Measurements from ENCODE around the gene PRKRA. TPM values are rescaled to one million over a fixed set of nuclear protein-coding genes. Genes with fewer than 3 reads are reported as not detected.
A peak's percentile ranks its signal among the peaks of the same experiment; 100 is the strongest.
"Not testable (repeated sequence)": the region's sequence is repeated elsewhere in the genome, so short reads cannot be mapped to it uniquely, and the experiment has no call there.

Gene PRKRA
- total RNA-seq, 1 donor from 2014 or later = 48.1 TPM

DNA sequence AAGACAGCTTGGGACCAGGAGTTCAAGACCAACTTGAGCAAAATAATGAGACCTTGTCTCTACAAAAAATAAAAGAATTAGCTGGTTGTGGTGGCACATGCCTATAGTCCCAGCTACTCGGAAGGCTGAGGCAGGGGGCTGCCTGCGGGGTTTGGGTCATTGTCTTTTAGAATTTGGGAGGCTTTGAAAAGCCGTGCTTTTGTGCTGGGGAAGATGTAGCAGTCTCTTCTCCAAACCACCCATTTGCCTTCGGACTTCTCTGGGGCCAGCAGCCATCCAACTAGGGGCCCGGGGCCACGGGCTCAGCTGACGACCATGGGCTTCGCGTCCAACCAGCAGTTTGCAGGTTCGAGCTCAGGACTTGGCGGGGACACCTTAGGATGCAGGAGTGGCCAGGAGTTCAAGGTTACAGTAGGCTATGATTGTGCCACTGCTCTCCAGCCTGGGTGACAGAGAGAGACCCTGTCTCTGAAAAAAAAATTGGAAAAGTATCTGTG lies 6.5 kb upstream of the PRKRA start:
- no peak for DNase-seq (ENCODE audit: low spot score)

DNA sequence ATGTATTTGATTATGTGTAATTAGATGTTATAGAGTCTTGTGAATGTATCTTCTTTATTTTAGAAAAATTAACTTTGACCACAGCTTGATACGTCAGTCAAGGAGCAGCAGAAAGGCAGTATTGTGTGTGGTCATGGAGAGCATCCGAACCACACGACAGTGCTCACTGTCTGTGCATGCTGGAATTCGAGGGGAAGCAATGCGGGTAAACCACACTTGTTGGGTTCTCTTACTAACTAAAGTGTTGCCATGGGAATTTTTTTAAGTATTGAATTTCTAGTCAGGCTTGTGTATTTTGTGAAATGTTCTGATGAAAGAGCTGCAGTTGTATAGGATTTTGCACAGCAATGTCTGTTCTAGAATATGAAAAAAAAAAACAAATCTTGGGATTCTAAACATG lies 5.0 kb upstream of the PRKRA start:
- DNase-seq (ENCODE audit: low spot score) = no peak

DNA sequence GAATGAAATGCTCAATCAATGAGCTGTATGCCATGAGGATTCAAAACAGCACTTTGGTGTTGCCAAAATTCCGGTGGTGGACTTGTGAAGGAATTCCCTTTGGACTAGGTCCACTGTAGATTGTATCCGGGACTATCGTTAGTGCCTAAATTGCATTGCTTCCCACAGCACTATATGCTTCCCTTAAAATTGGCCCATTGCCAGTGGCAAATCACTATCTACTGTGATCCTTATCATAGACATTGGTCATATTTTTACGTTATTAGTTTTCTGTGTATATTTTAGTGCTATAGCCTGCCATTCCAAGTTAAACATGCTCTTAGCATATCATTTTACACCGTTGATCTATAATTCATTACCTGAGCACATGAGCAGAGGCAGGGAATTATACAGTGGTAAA lies 1.9 kb upstream of the PRKRA start:
- no peak for DNase-seq (ENCODE audit: low spot score)

DNA sequence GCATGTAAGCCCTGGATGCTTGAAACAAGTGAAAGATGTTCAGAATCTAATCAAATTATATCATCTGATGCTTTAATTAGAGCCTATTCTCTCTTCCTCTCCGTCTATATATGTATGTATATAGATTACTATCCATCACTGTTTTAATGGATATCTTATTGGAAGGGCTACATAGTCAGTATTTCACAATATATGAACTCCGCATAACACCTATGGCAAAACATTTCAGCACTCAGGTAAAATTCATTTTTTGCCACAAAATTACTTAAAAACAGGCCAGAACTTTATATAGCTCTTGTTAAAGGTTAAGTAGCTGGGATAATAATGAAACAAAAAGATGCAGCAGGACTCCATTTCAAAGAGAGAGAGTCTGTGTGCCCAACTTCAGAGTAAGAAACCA lies 1.4 kb upstream of the PRKRA start:
- no peak for DNase-seq (ENCODE audit: low spot score)

DNA sequence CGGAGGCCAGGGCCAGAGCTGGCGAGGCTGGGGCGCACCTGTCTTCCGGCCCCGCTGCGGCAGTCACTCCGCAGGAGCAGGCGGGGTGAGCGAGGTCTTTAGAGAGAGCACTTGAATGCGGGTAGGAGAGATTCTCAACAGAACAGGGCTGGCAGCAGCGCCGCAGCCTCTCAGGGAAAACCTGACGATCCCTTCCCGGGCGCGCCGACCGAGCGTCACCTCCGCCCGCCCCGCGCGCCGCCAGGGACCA lies 526 bp downstream of the PRKRA start:
- no peak for DNase-seq (ENCODE audit: low spot score)

GRCh38 chr2:178449700-178450523 lies 1.1 kb downstream of the PRKRA start:
- DNase-seq (ENCODE audit: low spot score) = no peak

GRCh38 chr2:178448968-178449661 lies 1.9 kb downstream of the PRKRA start:
- no peak for DNase-seq (ENCODE audit: low spot score)

GRCh38 chr2:178441426-178441825 lies 9.5 kb downstream of the PRKRA start:
- no peak for DNase-seq (ENCODE audit: low spot score)

DNA sequence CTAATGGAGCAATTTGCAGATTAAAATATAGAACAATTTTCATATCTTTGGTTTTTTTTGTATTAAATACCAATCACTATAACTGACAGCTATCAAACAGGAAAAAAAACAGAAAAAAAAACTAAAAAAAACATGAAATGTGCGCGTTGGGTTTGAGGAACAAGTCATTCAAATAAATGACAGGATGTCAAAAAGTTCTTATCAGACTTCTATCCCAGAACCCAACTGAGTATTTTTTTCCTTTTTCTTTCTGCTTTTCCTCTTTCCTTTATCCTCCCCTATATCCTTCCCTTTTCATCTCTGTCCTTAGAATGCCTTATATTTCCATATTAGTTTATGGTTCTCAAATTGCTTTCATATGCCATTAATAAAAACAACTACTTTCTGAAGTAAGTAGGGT lies 14.3 kb downstream of the PRKRA start:
- DNase-seq (ENCODE audit: low spot score) = no peak

- no peak for DNase-seq (ENCODE audit: low spot score)
Observed at GRCh38 chr2:178429336-178429735, 21.6 kb downstream of the PRKRA start.

DNA sequence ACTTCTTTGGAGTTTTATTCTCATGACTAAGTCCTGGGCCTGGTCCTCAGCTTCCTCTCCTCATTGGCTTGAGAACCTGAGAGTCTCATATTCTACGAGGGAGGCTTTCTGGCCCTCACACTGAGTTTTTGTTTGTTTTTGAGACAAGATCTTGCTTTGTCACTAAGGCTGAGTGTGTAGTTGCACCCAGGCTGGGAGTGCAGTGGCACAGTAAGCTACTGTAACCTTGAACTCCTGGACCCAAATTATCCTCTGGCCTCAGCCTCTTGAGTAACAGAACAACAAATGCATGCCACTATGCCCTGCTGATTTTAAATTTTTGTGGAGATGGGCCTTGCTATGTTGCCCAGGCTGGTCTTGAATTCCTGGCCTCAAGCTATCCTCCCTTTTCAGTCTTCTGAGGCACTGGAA lies 22.6 kb downstream of the PRKRA start:
- no peak for DNase-seq (ENCODE audit: low spot score)

DNA sequence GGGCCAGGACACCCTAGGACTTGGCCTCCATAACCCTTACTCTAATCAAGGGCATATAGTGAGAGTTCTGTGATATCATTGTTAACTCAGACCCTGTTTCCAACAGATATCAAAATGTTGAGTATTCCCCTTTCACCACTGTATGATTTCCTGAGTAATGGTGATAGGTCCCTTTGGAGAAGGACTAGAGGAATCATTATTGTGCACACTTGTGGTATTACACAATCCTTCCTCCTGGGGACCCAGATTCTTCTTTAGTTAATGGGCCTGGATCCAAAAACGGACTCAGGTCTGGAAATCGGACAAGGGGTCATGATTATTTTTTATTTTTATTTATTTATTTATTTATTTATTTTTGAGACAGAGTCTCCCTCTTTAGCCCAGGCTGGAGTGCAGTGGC lies 23.5 kb downstream of the PRKRA start:
- no peak for DNase-seq (ENCODE audit: low spot score)

- DNase-seq (ENCODE audit: low spot score) = no peak
Observed at GRCh38 chr2:178426388-178426787, 24.6 kb downstream of the PRKRA start.

- no peak for DNase-seq (ENCODE audit: low spot score)
Observed at GRCh38 chr2:178425255-178425827, 25.6 kb downstream of the PRKRA start.

DNA sequence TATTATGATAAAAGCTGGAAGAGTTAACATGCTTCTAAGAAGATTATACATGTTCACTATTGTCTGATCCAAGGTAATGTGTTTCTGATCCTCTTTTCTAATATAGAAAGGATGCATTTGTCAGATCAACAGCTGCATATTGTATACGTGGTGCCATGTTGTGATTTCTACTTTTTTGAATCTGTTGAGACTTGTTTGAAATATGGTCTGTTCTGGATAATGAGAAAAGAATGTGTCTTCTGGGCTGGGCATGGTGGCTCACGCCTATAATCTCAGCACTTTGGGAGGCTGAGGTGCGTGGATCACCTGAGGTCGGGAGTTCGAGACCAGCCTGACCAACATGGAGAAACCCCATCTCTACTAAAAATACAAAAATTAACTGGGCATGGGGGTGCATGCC lies 27.2 kb downstream of the PRKRA start:
- not testable (repeated sequence) for DNase-seq (ENCODE audit: low spot score)

DNA sequence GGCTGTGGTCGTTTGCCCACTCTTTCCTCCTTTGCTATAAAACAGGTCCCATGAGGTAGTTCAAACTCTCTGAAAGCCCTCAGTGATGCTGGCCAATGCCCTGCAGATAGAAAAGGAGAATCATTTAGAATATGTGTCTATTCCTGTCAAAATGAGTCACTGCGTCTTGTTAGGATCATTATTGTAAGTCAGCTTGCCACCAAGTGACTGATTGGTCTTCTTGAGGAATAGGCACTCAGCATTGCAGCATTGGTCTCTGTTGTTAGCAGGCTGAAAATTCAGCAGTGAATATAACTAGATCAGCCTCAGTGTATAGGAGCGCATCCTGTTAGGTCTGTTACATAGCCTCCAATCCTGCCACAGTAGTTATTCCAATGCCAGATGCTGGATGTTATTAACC lies 28.9 kb downstream of the PRKRA start:
- no peak for DNase-seq (ENCODE audit: low spot score)

GRCh38 chr2:178420463-178420999 lies 30.4 kb downstream of the PRKRA start:
- DNase-seq (ENCODE audit: low spot score) = no peak

- no peak for DNase-seq (ENCODE audit: low spot score)
Observed at GRCh38 chr2:178419123-178419522, 31.9 kb downstream of the PRKRA start.

DNA sequence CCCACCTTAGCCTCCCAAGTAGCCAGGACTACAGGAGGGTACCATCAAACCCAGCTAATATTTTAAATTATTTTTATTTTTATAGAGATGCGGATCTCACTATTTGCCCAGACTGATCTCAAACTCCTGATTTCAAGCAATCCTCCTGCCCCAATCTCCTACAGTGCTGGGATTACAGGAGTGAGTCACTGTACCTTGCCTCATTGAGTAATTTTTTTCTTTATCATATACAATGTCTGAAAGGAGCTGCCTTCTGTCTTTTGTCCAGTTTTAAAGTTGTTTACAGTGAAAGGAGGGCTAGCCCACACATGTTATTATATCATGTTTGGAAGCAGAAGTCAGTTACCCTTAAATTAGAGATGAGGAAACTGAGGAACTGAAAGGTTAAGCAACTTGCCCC lies 32.5 kb downstream of the PRKRA start:
- DNase-seq (ENCODE audit: low spot score) = no peak

DNA sequence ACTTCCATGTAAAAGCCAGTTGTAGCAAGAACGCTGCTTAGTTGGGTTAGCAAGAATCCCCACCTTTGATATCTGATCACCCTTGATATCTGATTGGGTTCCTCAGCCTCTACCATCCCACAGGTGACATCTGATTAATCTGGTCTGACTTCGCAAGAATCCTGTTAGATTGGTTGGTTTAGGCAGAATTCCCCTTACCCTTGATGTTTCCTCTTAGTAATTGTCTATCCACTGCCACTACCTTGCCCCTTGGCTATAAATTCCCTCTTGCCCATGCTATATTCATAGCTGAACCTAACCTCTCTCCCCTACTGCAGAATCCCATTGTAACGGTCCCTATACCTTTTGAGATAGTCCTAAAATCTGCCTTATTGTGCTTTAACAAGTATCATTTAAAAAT lies 33.1 kb downstream of the PRKRA start:
- no peak for DNase-seq (ENCODE audit: low spot score)

DNA sequence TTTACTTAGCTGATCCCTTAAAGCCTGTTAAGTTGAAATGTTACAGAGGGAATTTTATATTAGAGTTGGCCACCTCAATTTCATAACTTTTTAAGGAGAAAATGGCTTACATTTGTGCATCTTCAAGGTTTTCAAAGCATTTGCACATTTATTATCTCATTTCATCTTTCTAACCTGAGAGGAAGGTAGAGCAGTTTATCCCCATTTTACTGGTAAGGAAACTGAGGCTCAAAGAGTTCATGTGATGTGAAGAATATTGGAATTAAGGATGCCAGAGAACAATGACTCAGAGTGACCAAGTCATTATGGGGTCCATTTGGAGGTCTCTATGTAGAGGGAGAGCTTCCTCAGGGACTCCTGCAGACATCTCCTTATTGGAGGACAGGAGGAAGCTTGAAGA lies 35.0 kb downstream of the PRKRA start:
- no peak for DNase-seq (ENCODE audit: low spot score)

- DNase-seq (ENCODE audit: low spot score) = peak; percentile 92
Observed at GRCh38 chr2:178414266-178415247, 36.4 kb downstream of the PRKRA start.
